Liver (tissue), 3 donors: ENCODE measurements around the gene JAM3.

Source experiments
- ATF3 ChIP-seq: IDR thresholded peaks from 2 replicates; pipeline ENCODE4 v1.6.1; 2016; ENCODE audit warnings: antibody characterized with exemption
- CTCF ChIP-seq: fragments of 150-350 bp; IDR thresholded peaks from 2 replicates; pipeline ENCODE4 v1.5.1; 2017; ENCODE audit warnings: improper control_type of control experiment, low read depth, low read length; ENCODE audit not compliant: missing input control
- FOXA1 ChIP-seq: IDR thresholded peaks from 2 replicates; pipeline ENCODE4 v1.6.1; 2016; ENCODE audit warnings: antibody characterized with exemption
- HNF4A ChIP-seq, 2 donors: conservative IDR thresholded peaks; 2 replicates each; pipeline ENCODE4 v1.6.1; 2016; ENCODE audit warnings: antibody characterized with exemption in 2 of 2, mild to moderate bottlenecking in 2 of 2
- JUND ChIP-seq, 2 donors: IDR thresholded peaks; 2 replicates each; pipeline ENCODE4 v1.6.1; 2016; ENCODE audit warnings: antibody characterized with exemption in 2 of 2
- MAX ChIP-seq: IDR thresholded peaks from 2 replicates; pipeline ENCODE4 v1.6.1; 2016; ENCODE audit warnings: antibody characterized with exemption
- donor health status: healthy.
- donor health status: healthy.

GRCh38 chr11:134036492-134037045, 32.3 kb upstream of the JAM3 start:
- TF ChIP-seq CTCF = no peak
- no peak for TF ChIP-seq MAX
- TF ChIP-seq JUND (IDR thresholded peaks at IDR 0.05) = no peak
- no peak for TF ChIP-seq FOXA1
- no peak for TF ChIP-seq ATF3
- TF ChIP-seq HNF4A (conservative IDR thresholded peaks at IDR 0.05) = no peak
